NCI-H1436 treated with DMSO at 0.1 percent for 48 hours (cell line): ENCODE measurements around the gene ANKFN1.
"Not testable (repeated sequence)": the region's sequence is repeated elsewhere in the genome, so short reads cannot be mapped to it uniquely, and the experiment has no call there.

Experiments used
- DNase-seq: peaks from one replicate; lab custom pipeline; 2025; lab: John Stamatoyannopoulos, UW

Gene ANKFN1

DNA sequence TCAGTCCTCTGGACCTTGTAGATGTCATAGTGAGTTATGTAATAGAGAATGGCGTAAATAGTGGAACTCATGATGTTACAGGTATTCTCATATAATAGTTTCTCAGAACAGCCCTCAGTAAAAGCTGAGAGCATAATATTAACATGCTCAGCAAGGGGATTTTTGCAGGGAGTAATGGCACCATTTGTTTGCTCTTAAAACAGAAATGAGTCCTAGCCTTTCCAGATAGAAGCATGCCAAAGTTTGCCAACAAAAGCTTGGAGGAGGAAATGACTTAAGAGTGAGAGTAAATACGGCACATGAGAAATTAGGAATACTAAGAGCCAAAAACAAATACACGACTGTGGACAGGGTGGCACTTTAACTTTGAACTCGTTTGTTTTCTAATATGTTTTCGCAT lies 198.4 kb downstream of the ANKFN1 start:
- DNase-seq, result no peak

DNA sequence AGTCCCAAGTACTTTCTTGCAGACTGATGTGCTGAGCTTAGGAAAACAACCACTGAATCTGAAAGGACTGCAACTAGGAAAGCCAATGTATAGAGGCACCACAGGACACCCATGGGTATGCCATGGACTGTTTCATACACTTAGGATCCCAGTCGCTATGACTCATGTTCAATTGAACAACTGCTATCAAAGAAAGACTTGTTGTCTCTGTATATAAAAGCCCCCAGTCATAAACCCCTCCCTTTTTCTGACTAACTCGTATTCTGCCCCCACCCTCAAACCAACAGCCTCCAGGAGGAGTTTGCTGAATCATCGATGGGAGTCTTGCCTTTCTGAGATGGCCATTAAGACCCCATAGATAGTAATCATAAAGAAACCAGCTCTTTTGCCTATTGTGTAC lies 205.4 kb downstream of the ANKFN1 start:
- DNase-seq, result no peak

DNA sequence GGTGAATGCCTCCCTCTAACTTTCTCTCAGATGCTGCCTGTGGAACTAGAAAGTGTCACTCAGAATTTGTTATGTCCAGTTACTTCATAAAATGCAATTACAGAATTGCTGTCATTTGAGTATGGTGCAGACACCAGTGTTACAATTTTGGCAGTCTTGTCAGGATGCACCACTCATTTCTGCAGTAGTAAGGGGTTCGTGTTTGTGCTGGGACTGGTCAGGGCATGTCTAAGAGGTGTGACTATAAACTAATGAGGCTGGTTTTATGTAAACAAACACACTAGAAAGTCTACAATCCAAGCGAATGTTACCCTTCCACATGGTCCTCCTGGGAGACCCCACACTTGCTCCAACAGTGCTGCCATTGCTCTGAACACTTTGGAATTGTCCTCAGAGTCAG lies 206.2 kb downstream of the ANKFN1 start:
- DNase-seq, result no peak

DNA sequence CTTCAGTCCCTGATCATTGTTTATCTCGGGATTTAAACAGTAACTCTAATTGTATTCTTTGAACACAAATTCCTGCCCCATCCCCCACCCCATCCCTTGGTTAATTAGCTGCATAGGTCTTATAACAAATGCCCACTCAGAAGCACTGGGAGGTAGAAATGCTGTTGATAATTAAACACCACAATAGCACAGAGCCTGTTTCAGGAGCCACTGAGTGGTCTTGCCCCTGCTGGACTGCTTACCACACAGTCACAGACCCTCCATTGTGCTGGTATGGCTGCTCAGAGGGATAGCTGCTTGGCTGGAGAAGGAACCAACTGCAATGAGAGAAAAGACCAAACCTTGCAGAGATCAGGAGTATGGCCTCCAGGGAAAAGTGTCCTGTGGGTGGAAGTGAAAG lies 214.1 kb downstream of the ANKFN1 start:
- DNase-seq, result no peak

DNA sequence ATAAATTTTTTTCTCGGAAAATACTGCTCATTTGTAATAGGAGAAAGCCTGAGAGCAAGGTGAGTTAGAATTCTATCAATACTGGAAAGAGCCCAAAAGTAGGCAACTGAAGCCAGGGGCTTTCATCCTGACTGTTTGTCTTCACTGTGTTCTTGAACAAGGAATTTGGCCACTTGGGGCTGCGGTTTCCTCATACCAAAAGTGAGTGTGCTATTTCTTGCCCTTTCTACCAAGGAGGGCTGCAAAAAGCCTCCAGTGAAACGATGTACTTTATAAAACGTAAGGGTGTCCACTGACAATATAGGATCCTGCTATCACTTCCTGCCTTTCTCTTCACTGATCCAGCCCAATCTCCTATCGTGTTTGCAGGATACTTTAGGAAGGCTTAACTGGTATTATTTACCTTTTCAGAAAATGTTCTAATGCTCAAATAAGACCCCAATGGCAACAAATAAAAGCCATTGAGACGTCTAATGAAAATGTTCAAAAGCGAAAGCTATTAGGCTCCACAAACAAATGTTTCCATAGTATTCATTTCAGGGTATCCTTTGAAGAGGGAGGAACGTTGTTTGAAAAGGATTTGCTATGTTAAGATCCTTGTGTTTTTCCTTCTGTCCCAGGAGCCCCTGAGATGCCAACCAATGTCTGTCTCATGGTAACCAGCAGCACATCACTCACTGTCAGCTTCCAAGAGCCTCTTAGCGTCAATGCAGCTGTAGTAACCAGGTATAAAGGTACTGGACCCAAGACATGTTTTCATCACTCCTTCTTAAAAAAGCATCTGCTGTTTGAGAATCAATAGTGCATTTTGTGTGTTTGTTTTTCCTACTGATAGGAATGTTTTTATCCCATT lies 220.9 kb downstream of the ANKFN1 start:
- DNase-seq, result no peak

DNA sequence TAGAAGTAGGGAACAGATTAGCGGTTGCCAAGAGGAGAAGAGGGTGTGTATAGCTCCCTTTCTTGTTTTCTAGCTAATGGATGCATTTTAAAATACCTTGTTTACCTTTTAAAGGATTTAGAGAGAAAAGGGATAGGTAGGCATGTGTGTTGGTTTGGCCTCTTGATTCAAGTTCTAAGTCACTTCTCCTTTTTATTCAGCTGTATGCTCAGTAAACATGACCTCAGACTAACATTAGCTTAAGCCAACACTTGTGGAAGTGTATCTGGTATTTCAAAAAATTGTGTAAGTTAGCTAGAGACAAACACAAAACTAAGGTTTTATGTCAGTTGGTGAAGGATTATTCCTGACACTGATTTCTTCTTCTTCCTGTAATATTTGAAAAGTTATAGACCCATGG lies 236.1 kb downstream of the ANKFN1 start:
- no peak for DNase-seq

DNA sequence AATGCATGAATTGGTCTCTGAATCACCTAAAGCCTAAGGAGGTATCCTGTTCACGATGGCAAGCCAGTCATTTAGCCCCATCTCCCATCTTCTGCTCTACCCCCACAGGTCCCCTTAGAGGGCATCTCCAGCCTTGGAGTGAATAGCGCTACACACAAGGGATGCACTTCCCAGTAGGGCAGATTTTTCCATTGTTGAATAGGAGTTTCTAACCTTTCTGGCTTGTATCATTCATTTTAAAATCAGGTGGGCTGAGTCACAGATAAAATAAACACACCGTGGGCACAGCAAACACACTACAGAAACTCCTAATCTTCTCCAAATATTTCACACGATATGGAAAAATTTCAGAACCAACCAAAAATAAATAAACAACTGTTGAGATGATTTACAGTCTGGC lies 239.0 kb downstream of the ANKFN1 start:
- no peak for DNase-seq

DNA sequence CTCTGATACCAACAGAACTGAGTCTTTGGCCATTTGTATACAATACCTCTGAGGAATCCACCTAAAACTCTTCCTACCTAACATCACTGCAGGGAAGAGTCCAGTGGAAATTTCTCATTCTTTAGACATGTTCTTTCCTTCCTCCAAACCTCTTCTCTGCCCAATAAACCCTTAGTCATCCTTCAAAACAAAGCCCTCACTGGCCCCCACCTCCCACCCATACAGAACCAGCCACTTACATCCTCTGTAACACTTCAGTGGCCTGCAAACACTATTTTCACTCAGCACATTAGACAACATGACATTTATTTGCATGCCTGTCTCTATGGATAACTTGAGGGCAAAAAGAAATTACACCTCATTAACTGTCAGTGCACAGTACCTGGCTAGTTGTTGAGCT lies 239.9 kb downstream of the ANKFN1 start:
- DNase-seq, result no peak

DNA sequence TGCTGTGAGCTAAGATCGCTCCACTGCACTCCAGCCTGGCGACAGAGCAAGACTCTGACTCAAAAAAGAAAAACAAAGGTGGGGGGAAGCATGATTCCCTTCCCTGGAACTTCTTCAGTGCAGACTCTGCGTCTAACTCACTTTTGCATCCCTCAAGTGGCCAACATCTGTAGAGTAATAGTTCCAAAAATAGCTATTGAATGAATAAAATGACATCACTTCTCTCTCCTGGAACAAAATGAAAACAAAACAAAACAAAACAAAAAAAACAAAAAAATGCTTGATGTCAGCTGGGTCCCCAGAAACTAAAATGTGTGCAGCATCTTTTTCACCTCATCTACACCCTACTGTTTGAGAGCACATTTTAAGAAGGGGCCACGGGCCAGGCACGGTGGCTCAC lies 242.5 kb downstream of the ANKFN1 start:
- no peak for DNase-seq

DNA sequence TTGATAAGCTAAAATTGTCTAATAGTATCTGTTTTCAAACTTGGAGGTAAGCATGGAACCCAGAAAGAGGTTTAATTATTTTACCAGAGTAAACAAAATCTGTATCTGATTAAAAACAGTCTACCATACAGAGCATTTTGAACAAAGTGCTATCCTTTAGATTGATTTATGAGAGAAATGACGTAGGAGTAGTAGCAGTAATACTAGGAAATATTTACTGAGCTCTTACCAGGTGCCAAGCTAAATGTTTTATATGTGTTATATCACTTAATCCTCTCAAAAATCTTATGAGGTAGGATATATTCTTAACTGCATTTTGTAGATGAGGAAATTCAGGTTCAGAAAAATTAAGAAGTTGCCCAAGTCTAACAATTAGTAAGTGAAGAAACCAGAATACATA lies 253.8 kb downstream of the ANKFN1 start:
- no peak for DNase-seq

DNA sequence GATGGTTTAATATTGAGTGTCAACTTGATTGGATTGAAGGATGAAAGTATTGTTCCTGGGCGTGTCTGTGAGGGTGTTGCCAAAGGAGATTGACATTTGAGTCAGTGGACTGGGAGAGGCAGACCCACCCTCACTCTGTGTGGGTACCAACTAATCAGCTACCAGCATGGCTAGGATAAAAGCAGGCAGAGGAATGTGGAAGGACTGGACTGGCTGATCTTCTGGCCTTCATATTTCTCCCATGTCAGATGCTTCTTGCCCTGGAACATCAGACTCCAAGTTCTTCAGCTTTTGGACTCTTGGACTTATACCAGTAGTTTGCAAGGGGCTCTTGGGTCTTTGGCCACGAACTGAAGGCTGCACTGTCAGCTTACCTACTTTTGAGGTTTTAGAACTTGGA lies 259.1 kb downstream of the ANKFN1 start:
- not testable (repeated sequence) for DNase-seq

DNA sequence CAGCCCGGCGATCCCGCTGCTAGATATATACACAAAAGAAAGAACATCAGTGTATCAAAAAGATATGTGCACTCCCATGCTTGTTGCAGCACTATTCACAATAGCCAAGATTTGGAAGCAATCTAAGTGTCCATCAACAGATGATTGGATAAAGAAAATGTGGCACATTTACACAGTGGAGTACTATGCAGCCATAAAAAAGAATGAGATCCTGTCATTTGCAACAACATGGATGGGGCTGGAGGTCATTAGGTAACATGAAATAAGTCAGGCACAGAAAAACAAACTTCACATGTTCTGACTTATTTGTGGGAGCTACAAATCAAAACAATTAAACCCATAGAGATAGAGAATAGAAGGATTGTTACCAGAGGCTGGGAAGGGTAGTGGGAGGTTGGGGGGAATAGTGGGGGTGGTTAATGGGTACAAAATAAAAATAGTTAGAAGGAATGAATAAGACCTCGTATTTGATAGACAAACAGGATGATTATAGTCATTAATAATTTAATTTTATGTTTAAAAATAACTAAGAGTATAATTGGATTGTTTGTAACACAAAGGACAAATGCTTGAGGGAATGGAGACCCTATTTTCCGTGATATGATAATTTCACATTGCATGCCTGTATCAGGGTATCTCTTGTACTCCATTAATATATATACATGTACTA lies 263.5 kb downstream of the ANKFN1 start:
- no peak for DNase-seq

DNA sequence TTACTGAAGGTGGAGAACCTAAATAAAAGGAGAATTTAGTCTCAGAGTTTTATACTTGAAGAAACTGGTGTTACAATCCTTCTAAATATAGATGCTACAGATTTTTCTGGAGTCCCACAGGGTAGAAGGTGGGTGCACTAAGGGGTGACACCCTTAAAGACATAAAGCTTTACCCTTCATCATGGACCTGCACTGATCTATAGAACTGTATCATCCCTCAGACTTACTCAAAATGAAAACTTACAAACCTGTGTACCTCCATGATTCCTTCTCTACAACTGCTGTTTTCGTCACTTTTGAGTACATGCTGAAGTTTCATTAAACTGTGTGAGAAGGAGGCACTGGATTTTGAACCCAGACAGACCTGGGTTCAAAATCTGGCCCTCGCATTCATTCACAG lies 270.7 kb downstream of the ANKFN1 start:
- no peak for DNase-seq

DNA sequence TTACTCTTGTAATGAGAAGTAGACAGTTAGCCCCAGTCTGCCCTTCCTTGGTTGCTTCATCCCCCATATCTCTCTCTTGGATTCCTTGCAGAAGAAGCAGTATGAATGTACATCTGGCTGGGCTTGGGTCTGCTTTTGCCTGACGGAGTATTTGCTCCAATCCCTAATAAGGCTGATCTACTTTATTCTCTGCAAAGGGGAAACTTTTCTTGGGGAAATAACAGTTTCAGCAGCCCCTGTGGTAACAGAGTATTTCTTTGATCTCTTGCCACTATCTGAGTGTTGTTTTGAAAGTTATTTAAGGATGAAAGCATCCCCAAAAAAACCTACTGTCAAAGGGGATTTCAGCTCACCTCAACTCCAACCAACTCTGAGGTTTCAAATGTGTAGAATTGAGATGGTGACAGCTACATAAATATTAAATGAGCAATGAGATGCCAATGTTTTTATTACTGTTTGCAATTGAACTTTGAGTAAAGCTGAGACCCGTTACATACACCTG lies 271.3 kb downstream of the ANKFN1 start:
- no peak for DNase-seq

DNA sequence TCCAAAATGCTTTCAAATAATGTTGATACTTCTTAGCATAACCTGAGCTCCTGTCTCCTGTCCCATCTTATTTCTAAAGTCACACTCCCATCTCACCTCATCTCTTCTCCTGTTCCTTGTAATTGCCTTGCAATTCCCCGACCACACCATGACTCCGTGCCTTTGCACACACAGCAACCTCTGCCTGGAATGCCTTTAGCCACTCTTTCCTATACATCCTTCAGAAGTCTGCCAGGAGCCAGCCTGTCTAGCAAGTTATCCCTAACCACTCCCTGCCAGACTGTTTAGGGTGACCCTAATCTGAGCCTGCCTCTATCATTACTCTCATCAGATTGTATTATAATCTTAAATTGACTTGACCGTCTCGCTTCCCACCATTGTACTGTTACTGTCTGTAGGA lies 272.2 kb downstream of the ANKFN1 start:
- DNase-seq, result no peak

DNA sequence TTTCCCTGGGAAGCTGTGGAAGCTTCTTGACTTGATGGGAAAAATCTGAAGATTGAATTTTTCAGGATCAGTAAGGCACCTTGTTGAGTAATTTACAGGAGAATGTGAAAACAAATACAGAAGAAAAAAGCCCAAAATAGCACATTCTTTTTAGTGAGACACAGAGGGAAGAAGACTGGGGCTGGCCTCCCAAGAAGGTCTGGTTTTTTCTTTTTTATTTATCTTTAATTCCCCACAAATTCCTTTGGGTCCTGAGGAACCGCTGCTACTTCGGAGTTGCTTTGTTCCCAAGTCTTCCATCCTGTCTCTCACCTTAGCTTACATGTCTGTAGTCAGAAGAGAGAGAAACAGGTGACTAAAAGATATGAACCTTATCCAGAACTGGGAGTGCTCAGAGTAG lies 273.6 kb downstream of the ANKFN1 start:
- DNase-seq, result no peak

DNA sequence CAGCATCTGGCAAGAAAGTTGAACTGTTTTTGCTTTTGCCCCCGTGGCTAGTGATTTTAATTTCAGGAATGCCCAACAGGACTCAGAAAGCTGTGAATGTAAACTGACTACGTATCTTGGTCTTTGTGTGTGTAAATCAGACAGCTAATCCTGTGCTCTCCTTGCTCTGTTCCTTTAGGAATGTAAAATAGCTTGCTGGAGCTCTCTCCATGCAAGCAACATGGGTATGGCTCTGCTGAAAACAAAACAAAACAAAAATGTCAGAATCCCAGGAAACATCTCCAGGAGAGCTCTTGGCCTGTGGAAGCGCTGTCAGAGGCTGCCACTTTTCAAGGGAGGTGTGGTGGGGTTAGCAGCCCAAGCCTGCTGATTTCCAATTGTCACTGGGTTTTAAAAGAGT lies 278.5 kb downstream of the ANKFN1 start:
- DNase-seq, result no peak

DNA sequence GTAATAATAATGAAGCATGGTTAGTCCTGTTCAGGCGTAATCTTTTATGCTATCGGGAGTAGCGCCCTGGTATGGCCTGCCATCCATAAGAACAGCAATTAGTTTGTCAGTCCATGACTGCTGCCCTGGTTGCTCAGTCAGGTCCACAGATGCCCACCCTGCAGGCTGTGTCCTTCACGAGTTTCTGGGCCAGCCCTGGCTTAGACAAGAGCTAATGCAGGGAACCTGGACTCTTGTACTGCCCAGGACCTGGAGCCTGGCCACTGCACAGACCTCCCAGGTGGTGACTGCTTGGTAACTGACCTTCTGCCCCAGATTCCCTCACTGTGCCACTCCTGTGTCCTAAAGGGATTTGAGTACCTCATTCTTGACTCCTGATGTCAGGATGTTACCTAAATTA lies 279.2 kb downstream of the ANKFN1 start:
- no peak for DNase-seq

DNA sequence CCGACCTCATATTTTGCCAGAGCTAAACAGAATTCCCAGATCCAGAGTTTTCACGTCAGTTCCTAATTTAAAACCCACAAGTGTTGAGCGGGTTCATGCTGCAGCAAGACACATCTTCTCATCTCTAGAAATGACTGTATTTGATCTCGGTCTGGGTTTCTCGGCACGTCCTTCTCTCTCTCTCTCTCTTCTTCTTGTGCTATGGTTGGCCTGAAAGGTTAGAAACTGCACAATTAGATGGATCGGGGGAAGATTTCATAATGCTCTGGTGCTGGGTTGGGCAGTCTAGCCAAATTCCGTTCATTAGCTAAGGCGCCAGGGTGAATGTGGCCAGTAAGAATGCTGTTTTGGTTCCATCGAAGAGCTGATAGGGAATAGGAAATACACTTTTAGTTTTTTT lies 281.3 kb downstream of the ANKFN1 start:
- no peak for DNase-seq

DNA sequence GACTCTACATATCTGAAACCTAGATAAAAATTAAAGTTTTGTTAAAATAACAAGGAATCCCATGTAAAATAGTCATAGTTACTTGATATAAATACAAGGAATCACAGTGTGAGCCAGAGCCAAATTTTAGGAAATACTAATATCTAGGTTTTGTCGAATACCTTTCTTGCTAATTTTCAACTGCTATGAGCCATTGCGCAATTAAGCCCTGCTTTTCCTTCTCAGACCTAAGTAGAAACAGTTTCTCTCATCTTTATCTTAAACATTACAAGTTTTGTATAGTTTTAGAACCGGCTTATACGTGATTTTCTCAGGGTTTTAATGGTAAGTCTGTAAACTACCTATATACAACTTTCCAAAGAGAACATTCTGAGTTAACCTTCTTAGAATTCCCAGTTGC lies 282.9 kb downstream of the ANKFN1 start:
- DNase-seq, result no peak

DNA sequence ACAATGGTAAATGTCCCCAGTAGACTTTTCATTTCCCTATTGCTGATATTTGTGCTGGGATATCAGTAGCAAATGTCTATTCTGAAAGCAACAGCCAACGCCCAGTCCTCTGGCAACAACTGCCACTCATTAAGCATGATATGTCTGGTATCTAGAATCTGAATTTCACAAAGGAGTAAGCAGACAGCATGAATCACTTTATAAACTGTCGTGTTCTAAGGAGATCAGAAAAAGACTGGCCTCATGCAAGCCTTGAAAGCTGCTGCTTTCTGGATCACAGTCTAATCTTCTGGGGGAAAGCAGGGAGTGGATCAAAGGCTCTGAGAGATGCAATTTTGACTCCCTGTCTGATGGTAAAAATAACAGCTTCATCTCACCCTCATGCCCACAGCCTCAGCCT lies 287.1 kb downstream of the ANKFN1 start:
- DNase-seq, result no peak

DNA sequence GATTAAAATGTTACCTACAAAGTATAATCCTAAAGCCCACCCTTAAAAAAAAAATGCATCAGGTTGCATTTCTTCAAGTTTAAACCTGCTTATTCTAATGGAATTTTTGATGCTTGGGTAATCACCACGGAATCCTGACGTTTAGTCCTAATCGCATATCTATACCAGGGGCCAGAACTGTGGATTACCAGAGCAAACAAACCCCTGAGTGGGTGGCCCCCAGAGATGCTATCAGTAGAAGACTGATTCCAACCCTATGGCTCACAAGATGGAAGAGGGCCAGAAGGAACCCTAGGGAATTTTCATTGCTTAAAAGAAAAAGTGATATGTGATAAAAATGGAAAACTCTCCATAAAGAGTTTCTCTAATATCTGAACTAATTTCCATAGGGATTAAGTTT lies 288.0 kb downstream of the ANKFN1 start:
- DNase-seq, result no peak

DNA sequence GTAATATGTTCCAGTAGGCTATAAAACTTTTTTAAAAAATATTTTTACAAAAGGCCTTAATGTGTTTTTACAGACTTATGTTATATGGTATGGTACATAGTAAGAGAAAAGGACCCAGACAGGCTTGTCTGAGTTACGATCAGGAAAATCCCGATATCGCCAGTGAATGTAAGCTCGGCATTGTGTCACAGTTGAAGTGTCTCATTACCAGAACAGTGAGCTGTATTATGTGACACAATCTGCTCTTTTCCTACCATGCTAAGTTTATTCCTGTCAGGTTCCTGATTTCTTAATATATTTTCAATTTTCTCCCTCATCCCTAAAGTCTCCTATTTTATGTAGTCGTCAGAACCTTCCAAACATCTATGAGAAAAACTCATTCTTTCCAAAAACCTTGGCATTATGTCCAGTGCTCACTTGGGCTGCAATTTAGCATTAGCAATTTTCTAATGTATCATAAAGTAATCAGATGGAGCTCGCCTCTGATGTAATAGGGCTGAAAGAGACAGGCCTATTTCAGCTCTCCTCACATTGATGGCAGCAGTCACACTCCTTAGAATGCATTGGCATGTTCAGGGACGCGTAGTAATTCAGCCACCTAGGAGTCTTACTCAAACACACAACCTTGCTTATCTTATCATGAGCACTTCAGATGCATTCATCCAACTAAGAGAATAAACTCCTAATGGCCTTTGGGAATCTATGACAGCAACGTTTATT lies 292.6 kb downstream of the ANKFN1 start:
- no peak for DNase-seq
